H1 (cell line): ENCODE results near the gene WDR45B.

ENCODE experiments used
- CHD2 ChIP-seq: IDR thresholded peaks from 2 replicates; pipeline ENCODE4 v1.6.1; 2012; ENCODE audit warnings: low read length, improper control_type of control experiment
- EZH2 ChIP-seq: fragments of 200-600 bp; sonication (generic); IDR thresholded peaks from 2 replicates; pipeline ENCODE4 v1.7.1; 2012; ENCODE audit warnings: low read depth, mild to moderate bottlenecking, moderate library complexity, low read length, inconsistent platforms; ENCODE audit not compliant: severe bottlenecking
- HDAC2 ChIP-seq, 2 experiments: fragments of 300-600 bp in 1 of 2; sonication (generic) in 1 of 2; IDR thresholded peaks; 2 replicates each; pipeline ENCODE4 v1.6.1; 2011 to 2012; ENCODE audit warnings: low read depth in 2 of 2, low read length in 2 of 2, mild to moderate bottlenecking in 2 of 2, moderate library complexity in 2 of 2, borderline replicate concordance in 1 of 2, inconsistent platforms in 1 of 2
- SP2 ChIP-seq: IDR thresholded peaks from 2 replicates; pipeline ENCODE4 v1.6.1; 2012; ENCODE audit warnings: mild to moderate bottlenecking, low read length, inconsistent platforms
- TCF12 ChIP-seq: IDR thresholded peaks from 2 replicates; pipeline ENCODE4 v1.6.1; 2011; ENCODE audit warnings: low read depth, mild to moderate bottlenecking, low read length
- TEAD4 ChIP-seq: IDR thresholded peaks from 2 replicates; pipeline ENCODE4 v1.6.1; 2012; ENCODE audit warnings: low read depth, low read length, inconsistent platforms, mixed read lengths
- TF ChIP-seq, protein P1 (sequence below): IDR thresholded peaks from 2 replicates; pipeline ENCODE4 v1.6.1; 2011; ENCODE audit warnings: low read length, improper control_type of control experiment
- TF ChIP-seq, protein P2 (sequence below): IDR thresholded peaks from 2 replicates; pipeline ENCODE4 v1.6.1; 2012; ENCODE audit warnings: inconsistent platforms
- TF ChIP-seq, protein P3 (sequence below), 3 experiments: IDR thresholded peaks; 1 replicate in 2 of 3; 2 replicates in 1 of 3; pipeline versions ENCODE4 v1.5.1 to v1.6.1; 2011; ENCODE audit warnings: low read length in 3 of 3, mild to moderate bottlenecking in 3 of 3, inconsistent platforms in 2 of 3, low read depth in 1 of 3, moderate library complexity in 1 of 3; ENCODE audit not compliant: insufficient read depth in 1 of 3; ENCODE audit errors: control extremely low read depth in 1 of 3

DNA sequence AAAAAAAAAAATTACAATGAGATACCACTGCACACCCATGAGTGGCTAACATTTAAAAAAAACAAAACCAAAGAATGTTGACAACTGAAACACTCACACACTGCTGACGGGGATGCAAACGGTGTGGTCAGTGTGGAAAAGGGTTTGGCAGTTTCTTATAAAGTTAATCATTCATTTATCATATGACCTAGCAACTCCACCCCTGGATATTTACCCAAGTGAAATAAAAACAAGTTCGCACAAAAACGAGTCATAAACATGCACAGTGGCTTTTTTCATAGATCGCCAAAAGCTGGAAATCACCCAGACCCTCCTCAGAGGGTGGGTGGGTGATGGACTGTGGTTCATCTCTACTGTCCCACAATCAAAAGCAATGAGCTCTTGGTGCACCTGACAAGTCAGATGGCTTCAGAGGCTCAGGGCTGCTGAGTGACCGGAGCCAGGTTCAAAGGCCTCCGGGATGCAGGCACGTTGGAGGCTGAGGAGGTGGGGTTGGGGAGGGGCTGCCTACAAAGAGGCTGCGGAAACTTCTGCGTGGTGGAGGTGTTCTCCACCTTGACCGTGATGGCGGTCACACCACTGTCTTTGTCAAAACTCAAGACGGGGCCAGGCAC lies 36.1 kb upstream of the WDR45B start:
- TF ChIP-seq, protein P1, sequence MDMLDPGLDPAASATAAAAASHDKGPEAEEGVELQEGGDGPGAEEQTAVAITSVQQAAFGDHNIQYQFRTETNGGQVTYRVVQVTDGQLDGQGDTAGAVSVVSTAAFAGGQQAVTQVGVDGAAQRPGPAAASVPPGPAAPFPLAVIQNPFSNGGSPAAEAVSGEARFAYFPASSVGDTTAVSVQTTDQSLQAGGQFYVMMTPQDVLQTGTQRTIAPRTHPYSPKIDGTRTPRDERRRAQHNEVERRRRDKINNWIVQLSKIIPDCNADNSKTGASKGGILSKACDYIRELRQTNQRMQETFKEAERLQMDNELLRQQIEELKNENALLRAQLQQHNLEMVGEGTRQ: no peak
- TF ChIP-seq, protein P2, sequence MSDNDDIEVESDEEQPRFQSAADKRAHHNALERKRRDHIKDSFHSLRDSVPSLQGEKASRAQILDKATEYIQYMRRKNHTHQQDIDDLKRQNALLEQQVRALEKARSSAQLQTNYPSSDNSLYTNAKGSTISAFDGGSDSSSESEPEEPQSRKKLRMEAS: no peak
- TF ChIP-seq EZH2 (no peak), CHD2 (no peak), SP2 (no peak), TCF12 (no peak), TEAD4 (no peak), HDAC2 (IDR thresholded peaks at IDR 0.05; ENCODE audit: borderline replicate concordance in 1 of 2, low read depth in 2 of 2, low read length in 2 of 2) (no peak)
- TF ChIP-seq, protein P3, sequence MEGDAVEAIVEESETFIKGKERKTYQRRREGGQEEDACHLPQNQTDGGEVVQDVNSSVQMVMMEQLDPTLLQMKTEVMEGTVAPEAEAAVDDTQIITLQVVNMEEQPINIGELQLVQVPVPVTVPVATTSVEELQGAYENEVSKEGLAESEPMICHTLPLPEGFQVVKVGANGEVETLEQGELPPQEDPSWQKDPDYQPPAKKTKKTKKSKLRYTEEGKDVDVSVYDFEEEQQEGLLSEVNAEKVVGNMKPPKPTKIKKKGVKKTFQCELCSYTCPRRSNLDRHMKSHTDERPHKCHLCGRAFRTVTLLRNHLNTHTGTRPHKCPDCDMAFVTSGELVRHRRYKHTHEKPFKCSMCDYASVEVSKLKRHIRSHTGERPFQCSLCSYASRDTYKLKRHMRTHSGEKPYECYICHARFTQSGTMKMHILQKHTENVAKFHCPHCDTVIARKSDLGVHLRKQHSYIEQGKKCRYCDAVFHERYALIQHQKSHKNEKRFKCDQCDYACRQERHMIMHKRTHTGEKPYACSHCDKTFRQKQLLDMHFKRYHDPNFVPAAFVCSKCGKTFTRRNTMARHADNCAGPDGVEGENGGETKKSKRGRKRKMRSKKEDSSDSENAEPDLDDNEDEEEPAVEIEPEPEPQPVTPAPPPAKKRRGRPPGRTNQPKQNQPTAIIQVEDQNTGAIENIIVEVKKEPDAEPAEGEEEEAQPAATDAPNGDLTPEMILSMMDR (IDR thresholded peaks at IDR 0.05; ENCODE audit: control extremely low read depth in 1 of 3, insufficient read depth in 1 of 3, low read depth in 1 of 3, low read length in 3 of 3): no peak
